ENCODE measurements around the gene ANKRD33.

The ANKRD33 gene

GRCh38 chr12:51923506-51924365 lies 35.8 kb downstream of the ANKRD33 start:
- Histone ChIP-seq H3K9me3 (ENCODE audit: control insufficient read depth, insufficient read depth, low read length) (no peaks in the 10 kb centered on the region), H3K4me3 (ENCODE audit: low read depth, low read length) (peak overlapping the region; percentile 39; the same call in 1 of the 2 replicates), H3K4me1 (ENCODE audit: control insufficient read depth, insufficient read depth, low read length) (peaks cover 12% of the 10 kb centered on the region), H3K9ac (ENCODE audit: low read depth, low read length) (no peak overlapping the region), H3K27ac (ENCODE audit: low read depth, low read length) (no peak overlapping the region), H3K36me3 (ENCODE audit: control insufficient read depth, insufficient read depth, low read length) (no peaks in the 10 kb centered on the region), H3K27me3 (ENCODE audit: control insufficient read depth, insufficient read depth, low read length) (peaks cover 11% of the 10 kb centered on the region)

DNA sequence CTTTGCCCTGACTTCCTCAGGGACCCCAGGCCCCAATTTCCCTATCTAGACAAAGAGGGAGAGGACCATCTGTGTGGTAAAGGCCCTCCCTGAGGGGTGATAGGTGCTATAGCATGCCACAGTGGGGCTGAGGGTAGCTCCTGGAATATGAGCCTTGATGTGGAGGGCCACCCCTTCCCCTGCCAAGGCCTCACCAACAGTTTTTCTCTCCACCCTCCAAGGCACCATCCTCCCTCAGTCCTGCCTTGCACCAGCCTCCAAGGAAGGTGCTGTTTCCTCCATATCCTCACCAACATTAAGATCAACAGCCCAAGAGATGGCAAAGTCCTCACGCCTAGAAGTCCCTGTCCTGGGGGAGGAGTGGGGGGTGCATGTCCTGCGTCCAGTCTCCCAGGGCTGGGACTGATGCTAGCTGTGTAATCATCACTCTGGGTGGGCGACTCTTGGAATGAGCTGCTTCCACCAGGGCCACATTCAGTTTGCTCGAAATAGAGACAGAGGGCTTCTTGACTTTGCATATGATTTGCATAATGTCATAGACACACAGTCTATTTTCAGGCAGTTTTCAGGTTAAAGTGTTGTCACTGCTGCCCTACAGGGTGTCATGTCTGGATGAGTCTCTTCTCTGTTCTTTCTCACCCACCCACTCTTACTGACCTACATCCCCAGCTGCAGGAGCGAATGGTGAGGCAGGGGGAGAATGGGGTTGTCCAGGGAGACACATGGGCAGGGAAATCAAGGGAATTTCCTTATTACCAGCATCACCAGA lies 36.8 kb downstream of the ANKRD33 start:
- Histone ChIP-seq H3K9me3 (ENCODE audit: control insufficient read depth, insufficient read depth, low read length) (no peaks in the 10 kb centered on the region), H3K27me3 (ENCODE audit: control insufficient read depth, insufficient read depth, low read length) (peaks cover 11% of the 10 kb centered on the region), H3K27ac (ENCODE audit: low read depth, low read length) (no peak overlapping the region), H3K36me3 (ENCODE audit: control insufficient read depth, insufficient read depth, low read length) (no peaks in the 10 kb centered on the region), H3K9ac (ENCODE audit: low read depth, low read length) (no peak overlapping the region), H3K4me1 (ENCODE audit: control insufficient read depth, insufficient read depth, low read length) (peaks cover 12% of the 10 kb centered on the region), H3K4me3 (ENCODE audit: low read depth, low read length) (no peak overlapping the region)

GRCh38 chr12:51925346-51926063 lies 37.6 kb downstream of the ANKRD33 start:
- Histone ChIP-seq H3K9me3 (ENCODE audit: control insufficient read depth, insufficient read depth, low read length) (no peaks in the 10 kb centered on the region), H3K27ac (ENCODE audit: low read depth, low read length) (no peak overlapping the region), H3K9ac (ENCODE audit: low read depth, low read length) (no peak overlapping the region), H3K4me3 (ENCODE audit: low read depth, low read length) (no peak overlapping the region), H3K27me3 (ENCODE audit: control insufficient read depth, insufficient read depth, low read length) (peaks cover 11% of the 10 kb centered on the region), H3K4me1 (ENCODE audit: control insufficient read depth, insufficient read depth, low read length) (peaks cover 12% of the 10 kb centered on the region), H3K36me3 (ENCODE audit: control insufficient read depth, insufficient read depth, low read length) (no peaks in the 10 kb centered on the region)

DNA sequence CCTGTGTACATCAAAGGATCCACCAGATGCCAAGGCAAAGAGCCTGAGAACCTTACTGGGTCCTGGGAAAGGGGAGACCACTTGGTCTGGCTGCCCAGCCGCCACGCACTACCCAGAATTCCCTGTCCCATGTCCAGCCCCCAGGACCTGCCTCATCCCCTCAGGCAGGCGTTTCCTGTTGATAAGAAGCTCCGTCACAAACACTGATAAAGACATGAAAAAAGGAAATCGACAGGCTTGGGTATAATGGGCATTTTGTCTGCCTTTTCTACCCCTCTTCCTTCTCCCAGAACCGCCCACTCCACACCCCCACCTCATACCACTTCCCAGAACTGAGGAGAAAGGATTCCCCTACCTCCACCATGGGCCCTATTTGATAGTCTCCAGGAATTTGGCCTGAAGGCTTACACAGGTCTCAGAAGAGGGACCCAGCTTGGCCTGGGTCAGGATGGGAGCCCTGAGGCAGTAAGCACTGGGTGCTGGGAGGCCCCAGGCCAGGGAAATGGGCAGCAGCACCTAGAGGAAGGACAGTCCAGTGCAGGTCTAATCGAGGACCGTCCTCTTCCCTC lies 38.2 kb downstream of the ANKRD33 start:
- H3K27ac ChIP-seq (ENCODE audit: low read depth, low read length): no peak overlapping the region
- peaks cover 9% of the 10 kb centered on the region for H3K4me1 ChIP-seq (ENCODE audit: control insufficient read depth, insufficient read depth, low read length)
- H3K27me3 ChIP-seq (ENCODE audit: control insufficient read depth, insufficient read depth, low read length): peaks cover 11% of the 10 kb centered on the region
- no peaks in the 10 kb centered on the region for H3K9me3 ChIP-seq (ENCODE audit: control insufficient read depth, insufficient read depth, low read length)
- no peak overlapping the region for H3K4me3 ChIP-seq (ENCODE audit: low read depth, low read length)
- no peak overlapping the region for H3K9ac ChIP-seq (ENCODE audit: low read depth, low read length)
- no peaks in the 10 kb centered on the region for H3K36me3 ChIP-seq (ENCODE audit: control insufficient read depth, insufficient read depth, low read length)

- Histone ChIP-seq H3K9ac (ENCODE audit: low read depth, low read length) (no peak overlapping the region), H3K27ac (ENCODE audit: low read depth, low read length) (no peak overlapping the region), H3K27me3 (ENCODE audit: control insufficient read depth, insufficient read depth, low read length) (peaks cover 11% of the 10 kb centered on the region), H3K4me1 (ENCODE audit: control insufficient read depth, insufficient read depth, low read length) (peaks cover 6% of the 10 kb centered on the region; the same call in 1 of the 2 replicates), H3K4me3 (ENCODE audit: low read depth, low read length) (no peak overlapping the region), H3K36me3 (ENCODE audit: control insufficient read depth, insufficient read depth, low read length) (no peaks in the 10 kb centered on the region), H3K9me3 (ENCODE audit: control insufficient read depth, insufficient read depth, low read length) (no peaks in the 10 kb centered on the region)
Observed at GRCh38 chr12:51926718-51927117, 38.8 kb downstream of the ANKRD33 start.

- Histone ChIP-seq H3K27ac (ENCODE audit: low read depth, low read length) (no peak overlapping the region), H3K27me3 (ENCODE audit: control insufficient read depth, insufficient read depth, low read length) (no peaks in the 10 kb centered on the region), H3K9me3 (ENCODE audit: control insufficient read depth, insufficient read depth, low read length) (no peaks in the 10 kb centered on the region), H3K9ac (ENCODE audit: low read depth, low read length) (no peak overlapping the region), H3K36me3 (ENCODE audit: control insufficient read depth, insufficient read depth, low read length) (no peaks in the 10 kb centered on the region), H3K4me1 (ENCODE audit: control insufficient read depth, insufficient read depth, low read length) (no peaks in the 10 kb centered on the region), H3K4me3 (ENCODE audit: low read depth, low read length) (no peak overlapping the region)
Observed at GRCh38 chr12:51932218-51933076, 44.5 kb downstream of the ANKRD33 start.

DNA sequence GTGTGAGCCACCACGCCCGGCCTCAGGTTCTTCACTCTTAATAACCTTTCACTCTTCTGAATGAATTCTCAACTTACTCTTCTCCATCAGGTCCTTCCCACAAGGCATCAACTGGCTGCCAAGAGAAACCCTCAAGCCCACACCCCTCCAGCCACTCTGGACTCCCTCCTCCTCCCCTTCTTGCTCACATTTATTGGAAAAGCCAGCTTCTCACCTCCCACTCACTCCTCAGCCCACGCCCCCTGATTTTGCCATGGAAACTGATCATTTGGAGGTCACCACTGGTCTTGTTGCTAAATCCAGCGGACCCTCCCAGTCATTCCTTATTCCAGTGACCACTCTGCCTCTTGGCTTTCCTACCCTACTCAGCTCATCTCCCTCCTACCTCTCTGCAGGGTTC lies 46.2 kb downstream of the ANKRD33 start:
- no peaks in the 10 kb centered on the region for H3K9me3 ChIP-seq (ENCODE audit: control insufficient read depth, insufficient read depth, low read length)
- no peaks in the 10 kb centered on the region for H3K36me3 ChIP-seq (ENCODE audit: control insufficient read depth, insufficient read depth, low read length)
- no peaks in the 10 kb centered on the region for H3K4me1 ChIP-seq (ENCODE audit: control insufficient read depth, insufficient read depth, low read length)
- H3K4me3 ChIP-seq (ENCODE audit: low read depth, low read length): no peak overlapping the region
- no peaks in the 10 kb centered on the region for H3K27me3 ChIP-seq (ENCODE audit: control insufficient read depth, insufficient read depth, low read length)
- no peak overlapping the region for H3K27ac ChIP-seq (ENCODE audit: low read depth, low read length)
- no peak overlapping the region for H3K9ac ChIP-seq (ENCODE audit: low read depth, low read length)

- Histone ChIP-seq H3K4me1 (ENCODE audit: control insufficient read depth, insufficient read depth, low read length) (no peaks in the 10 kb centered on the region), H3K27me3 (ENCODE audit: control insufficient read depth, insufficient read depth, low read length) (no peaks in the 10 kb centered on the region; the same call in 1 of the 2 replicates), H3K4me3 (ENCODE audit: low read depth, low read length) (no peak overlapping the region), H3K36me3 (ENCODE audit: control insufficient read depth, insufficient read depth, low read length) (no peaks in the 10 kb centered on the region), H3K9me3 (ENCODE audit: control insufficient read depth, insufficient read depth, low read length) (no peaks in the 10 kb centered on the region), H3K9ac (ENCODE audit: low read depth, low read length) (no peak overlapping the region), H3K27ac (ENCODE audit: low read depth, low read length) (no peak overlapping the region)
Observed at GRCh38 chr12:51937926-51938325, 50.0 kb downstream of the ANKRD33 start.

GRCh38 chr12:51938726-51939125 lies 50.8 kb downstream of the ANKRD33 start:
- Histone ChIP-seq H3K27me3 (ENCODE audit: control insufficient read depth, insufficient read depth, low read length) (no peaks in the 10 kb centered on the region; the same call in 1 of the 2 replicates), H3K4me3 (ENCODE audit: low read depth, low read length) (no peak overlapping the region), H3K27ac (ENCODE audit: low read depth, low read length) (no peak overlapping the region), H3K9ac (ENCODE audit: low read depth, low read length) (no peak overlapping the region), H3K4me1 (ENCODE audit: control insufficient read depth, insufficient read depth, low read length) (no peaks in the 10 kb centered on the region), H3K36me3 (ENCODE audit: control insufficient read depth, insufficient read depth, low read length) (no peaks in the 10 kb centered on the region), H3K9me3 (ENCODE audit: control insufficient read depth, insufficient read depth, low read length) (no peaks in the 10 kb centered on the region)

DNA sequence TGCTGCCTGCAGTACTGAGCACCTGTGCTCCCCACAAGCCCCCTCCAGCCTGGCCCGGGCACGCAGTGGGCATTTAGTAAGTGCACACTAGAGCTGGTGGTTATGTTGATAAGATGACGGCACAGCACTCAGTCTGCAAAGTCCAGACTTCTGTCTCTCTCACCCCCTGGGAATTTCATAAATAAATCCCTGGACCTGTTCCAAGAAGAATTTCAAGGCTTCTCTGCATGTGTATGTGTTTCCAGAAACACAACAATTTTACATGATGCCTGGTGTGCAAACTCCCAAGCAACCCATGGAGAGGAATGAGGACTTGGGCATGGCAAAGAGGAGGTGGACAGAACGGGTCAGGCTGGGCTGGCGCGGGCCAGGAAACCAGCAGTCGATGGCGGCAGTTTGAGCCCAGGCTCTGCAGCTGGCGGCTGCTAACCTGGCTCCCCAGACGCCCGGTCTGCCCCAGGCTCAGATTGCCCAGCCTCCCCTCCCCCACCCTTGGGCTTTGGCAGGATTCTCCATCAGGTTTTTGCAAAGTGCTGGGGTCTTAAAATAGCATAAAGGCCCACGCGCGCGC lies 53.2 kb downstream of the ANKRD33 start:
- no peak overlapping the region for H3K9ac ChIP-seq (ENCODE audit: low read depth, low read length)
- no peaks in the 10 kb centered on the region for H3K36me3 ChIP-seq (ENCODE audit: control insufficient read depth, insufficient read depth, low read length)
- no peaks in the 10 kb centered on the region for H3K4me1 ChIP-seq (ENCODE audit: control insufficient read depth, insufficient read depth, low read length)
- H3K27me3 ChIP-seq (ENCODE audit: control insufficient read depth, insufficient read depth, low read length): no peaks in the 10 kb centered on the region; the same call in 1 of the 2 replicates
- peaks cover 8% of the 10 kb centered on the region for H3K9me3 ChIP-seq (ENCODE audit: control insufficient read depth, insufficient read depth, low read length)
- no peak overlapping the region for H3K4me3 ChIP-seq (ENCODE audit: low read depth, low read length)
- no peak overlapping the region for H3K27ac ChIP-seq (ENCODE audit: low read depth, low read length)
